Urinary bladder (tissue), 4 donors: ENCODE measurements around the gene GPR150. TPM values are rescaled to one million over a fixed set of nuclear protein-coding genes. Genes with fewer than 3 reads are reported as not detected.

Experiments
- DNase-seq: peaks from one replicate; pipeline ENCODE4 v3.0.0-alpha.2; 2015; ENCODE audit errors: extremely low spot score
- H3K27ac ChIP-seq: one replicate; pipeline ENCODE4 v1.5.1; 2013; ENCODE audit warnings: low read depth, mild to moderate bottlenecking, moderate library complexity
- H3K36me3 ChIP-seq: one replicate; pipeline ENCODE4 v1.6.1; 2013; ENCODE audit warnings: mild to moderate bottlenecking, moderate library complexity; ENCODE audit not compliant: insufficient read depth
- H3K4me1 ChIP-seq: one replicate; pipeline ENCODE4 v1.6.1; 2013; ENCODE audit warnings: mild to moderate bottlenecking, moderate library complexity; ENCODE audit not compliant: insufficient read depth
- H3K4me3 ChIP-seq: one replicate; pipeline ENCODE4 v1.5.1; 2013; ENCODE audit warnings: low read depth, low read length
- WGBS: extraction: QIAGEN DNeasy Blood & Tissue Kit; methylation state at CpG from one replicate; pipeline ENCODE4 v1.1.7; 2013; 5-methylcytosine and 5-hydroxymethylcytosine counted together
- polyA plus RNA-seq: library from polyadenylated mRNA; stranded (reverse); fragments of 200-250 nt; gene quantifications from one replicate; pipeline ENCODE4 v1.2.3, GENCODE V29; 2013
- total RNA-seq: library from RNA; depleted of rRNA; stranded (reverse); fragments of >200 nt; gene quantifications from one replicate; pipeline ENCODE4 v1.2.3, GENCODE V29; 2014
- donor health status: healthy with polysubstance abuse.
- donor health status: healthy.

Gene GPR150
- total and polyA plus RNA-seq, 2 donors: 0.73 TPM; not detected in 1

DNA sequence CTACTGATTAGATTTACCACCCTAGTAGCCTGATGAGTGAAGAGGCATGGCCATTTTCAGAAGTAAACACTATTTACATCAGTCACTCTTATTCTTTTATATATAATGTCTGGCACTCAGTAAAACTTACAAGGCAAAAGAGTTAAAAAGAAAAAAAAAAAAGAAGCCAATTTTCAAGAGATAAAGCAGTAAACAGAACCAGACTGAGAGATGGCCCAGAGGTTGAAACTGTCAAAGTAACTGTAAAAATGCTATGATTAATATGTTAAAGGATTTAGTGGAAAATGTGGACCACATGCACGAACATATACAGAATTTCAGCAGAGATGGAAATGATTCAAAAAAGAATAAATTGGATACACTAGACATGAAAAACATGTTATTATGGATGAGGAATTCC lies 6.4 kb upstream of the GPR150 start:
- 71% methylated on average over 1 of the region's 1 CpG for WGBS
- no peaks in the 10 kb centered on the region for H3K4me1 ChIP-seq
- no peak overlapping the region for H3K27ac ChIP-seq
- no peak for DNase-seq
- H3K4me3 ChIP-seq: no peak overlapping the region
- no peaks in the 10 kb centered on the region for H3K36me3 ChIP-seq

GRCh38 chr5:95615164-95615467 lies 4.8 kb upstream of the GPR150 start:
- 95% methylated on average over 1 of the region's 1 CpG for WGBS
- no peaks in the 10 kb centered on the region for H3K4me1 ChIP-seq
- H3K36me3 ChIP-seq: no peaks in the 10 kb centered on the region
- H3K4me3 ChIP-seq: no peak overlapping the region
- DNase-seq: no peak
- no peak overlapping the region for H3K27ac ChIP-seq

GRCh38 chr5:95617057-95617456 lies 2.8 kb upstream of the GPR150 start:
- Histone ChIP-seq H3K4me1 (no peaks in the 10 kb centered on the region), H3K4me3 (no peak overlapping the region), H3K36me3 (no peaks in the 10 kb centered on the region), H3K27ac (no peak overlapping the region)
- 82% methylated on average over 5 of the region's 5 CpGs for WGBS
- DNase-seq: no peak

DNA sequence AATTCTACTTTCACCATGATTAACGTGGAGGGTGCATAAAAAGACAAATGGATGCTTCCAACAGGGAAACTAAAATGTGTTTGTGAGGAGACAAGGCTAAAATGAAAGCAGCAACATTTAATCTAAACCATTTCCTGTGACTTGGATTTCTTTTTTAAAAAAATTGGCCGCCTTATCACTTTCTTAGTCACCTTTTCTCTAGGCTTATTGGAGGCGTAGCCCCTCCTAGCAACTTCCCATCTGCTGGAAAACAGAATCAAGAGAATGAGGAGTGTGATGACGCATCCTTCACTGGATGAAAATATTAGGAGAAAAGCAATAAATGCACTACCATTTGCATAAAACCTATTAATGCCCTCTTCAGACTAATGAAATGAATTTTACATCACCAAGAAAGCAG lies 791 bp upstream of the GPR150 start:
- no peaks in the 10 kb centered on the region for H3K4me1 ChIP-seq
- no peak overlapping the region for H3K4me3 ChIP-seq
- H3K36me3 ChIP-seq: no peaks in the 10 kb centered on the region
- DNase-seq: no peak
- 85% methylated on average over 4 of the region's 4 CpGs for WGBS
- no peak overlapping the region for H3K27ac ChIP-seq

DNA sequence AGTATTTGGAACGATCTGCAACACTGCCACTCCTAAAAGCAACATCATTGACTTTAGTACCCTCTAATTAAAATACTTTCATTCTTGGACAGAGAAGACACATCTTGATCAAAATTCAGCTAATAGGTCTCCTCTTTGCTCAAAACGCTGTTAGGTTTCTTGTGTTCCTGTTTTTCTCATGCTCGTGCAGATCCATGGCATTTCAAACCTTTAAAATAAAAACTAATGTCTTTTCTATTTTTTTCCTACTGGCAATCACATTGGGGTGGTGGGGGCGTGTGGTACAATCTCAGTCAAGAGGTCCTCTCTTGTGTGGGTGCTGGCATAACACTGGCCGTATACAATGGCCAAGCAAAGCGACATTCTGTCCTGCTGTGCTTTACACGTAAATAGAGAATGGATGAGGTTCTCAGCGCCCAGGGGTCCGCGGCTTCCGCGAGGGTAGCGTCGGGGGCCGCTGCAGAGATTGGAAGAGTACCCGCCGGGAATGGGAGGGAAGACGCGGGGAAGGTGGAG lies 315 bp upstream of the GPR150 start:
- no peak for DNase-seq
- Histone ChIP-seq H3K4me1 (no peaks in the 10 kb centered on the region), H3K27ac (no peak overlapping the region), H3K36me3 (no peaks in the 10 kb centered on the region), H3K4me3 (peak overlapping the region; percentile 49)
- WGBS: 17% methylated on average over 19 of the region's 19 CpGs

GRCh38 chr5:95620870-95621838 lies 1.3 kb downstream of the GPR150 start:
- WGBS: 2% methylated on average over 92 of the region's 92 CpGs
- DNase-seq: no peak
- H3K27ac ChIP-seq: no peak overlapping the region
- no peaks in the 10 kb centered on the region for H3K4me1 ChIP-seq
- peak overlapping the region; percentile 49 for H3K4me3 ChIP-seq
- H3K36me3 ChIP-seq: no peaks in the 10 kb centered on the region

GRCh38 chr5:95621839-95622629 lies 2.1 kb downstream of the GPR150 start:
- no peak overlapping the region for H3K4me3 ChIP-seq

GRCh38 chr5:95623706-95624105 lies 3.8 kb downstream of the GPR150 start:
- H3K4me3 ChIP-seq: no peak overlapping the region
- WGBS: 96% methylated on average over 5 of the region's 5 CpGs
- H3K36me3 ChIP-seq: no peaks in the 10 kb centered on the region
- DNase-seq: no peak
- no peak overlapping the region for H3K27ac ChIP-seq
- H3K4me1 ChIP-seq: no peaks in the 10 kb centered on the region

More at GRCh38 chr5:95621839-95622629, 2.1 kb downstream of the GPR150 start:
- Histone ChIP-seq H3K36me3 (no peaks in the 10 kb centered on the region), H3K27ac (no peak overlapping the region), H3K4me1 (no peaks in the 10 kb centered on the region)
- DNase-seq: no peak
- WGBS: 66% methylated on average over 8 of the region's 8 CpGs

- WGBS: over 99% methylated on average over 2 of the region's 2 CpGs
- Histone ChIP-seq H3K4me3 (no peak overlapping the region), H3K4me1 (no peaks in the 10 kb centered on the region), H3K36me3 (no peaks in the 10 kb centered on the region), H3K27ac (no peak overlapping the region)
- no peak for DNase-seq
Measured at GRCh38 chr5:95624368-95624767, 4.5 kb downstream of the GPR150 start.

DNA sequence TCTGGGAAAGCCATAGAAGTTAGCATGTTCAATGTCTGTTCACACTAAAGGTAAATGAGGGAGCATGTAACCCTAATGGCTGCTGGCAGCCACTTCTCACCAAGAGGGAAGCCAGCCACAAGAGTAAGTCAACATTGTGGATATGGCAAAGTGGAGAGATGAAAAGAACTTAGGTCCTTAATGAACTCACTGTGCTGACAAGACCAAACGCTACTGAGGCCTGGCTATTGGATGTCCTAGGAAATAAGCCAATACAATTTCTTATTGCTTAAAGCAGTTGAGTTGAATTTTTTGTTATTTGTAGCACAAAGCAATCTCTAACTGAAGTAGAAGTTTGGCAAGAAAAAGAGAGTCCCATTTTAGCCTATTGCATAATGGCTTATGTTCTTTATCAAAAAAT lies 6.8 kb downstream of the GPR150 start:
- H3K36me3 ChIP-seq: no peaks in the 10 kb centered on the region
- no peaks in the 10 kb centered on the region for H3K4me1 ChIP-seq
- H3K27ac ChIP-seq: no peak overlapping the region
- WGBS: 84% methylated on average over 1 of the region's 1 CpG
- no peak for DNase-seq
- H3K4me3 ChIP-seq: no peak overlapping the region

GRCh38 chr5:95627971-95628810 lies 8.3 kb downstream of the GPR150 start:
- WGBS: 83% methylated on average over 4 of the region's 4 CpGs

DNA sequence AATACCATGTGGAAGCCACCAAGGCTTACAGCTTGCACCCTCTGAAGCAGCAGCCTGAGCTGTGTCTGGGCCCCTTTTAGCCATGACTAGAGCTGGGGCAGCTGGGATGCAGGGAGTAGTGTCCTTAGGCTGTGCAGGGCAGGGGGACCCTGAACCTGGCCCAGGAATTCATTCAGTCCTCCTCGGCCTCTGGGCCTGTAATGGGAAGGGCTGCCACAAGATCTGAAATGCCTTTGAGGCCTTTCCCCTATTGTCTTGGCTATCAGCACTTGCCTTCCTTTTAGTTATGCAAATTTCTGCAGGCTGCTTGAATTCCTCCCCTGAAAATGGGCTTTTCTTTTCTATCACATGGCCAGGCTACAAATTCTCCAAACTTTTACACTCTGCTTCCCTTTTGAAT lies 9.0 kb downstream of the GPR150 start:
- WGBS: 74% methylated on average over 1 of the region's 1 CpG

More at GRCh38 chr5:95627971-95628810, 8.3 kb downstream of the GPR150 start:
- Histone ChIP-seq H3K4me1 (no peaks in the 10 kb centered on the region), H3K36me3 (no peaks in the 10 kb centered on the region), H3K4me3 (no peak overlapping the region), H3K27ac (no peak overlapping the region)
- no peak for DNase-seq

DNA sequence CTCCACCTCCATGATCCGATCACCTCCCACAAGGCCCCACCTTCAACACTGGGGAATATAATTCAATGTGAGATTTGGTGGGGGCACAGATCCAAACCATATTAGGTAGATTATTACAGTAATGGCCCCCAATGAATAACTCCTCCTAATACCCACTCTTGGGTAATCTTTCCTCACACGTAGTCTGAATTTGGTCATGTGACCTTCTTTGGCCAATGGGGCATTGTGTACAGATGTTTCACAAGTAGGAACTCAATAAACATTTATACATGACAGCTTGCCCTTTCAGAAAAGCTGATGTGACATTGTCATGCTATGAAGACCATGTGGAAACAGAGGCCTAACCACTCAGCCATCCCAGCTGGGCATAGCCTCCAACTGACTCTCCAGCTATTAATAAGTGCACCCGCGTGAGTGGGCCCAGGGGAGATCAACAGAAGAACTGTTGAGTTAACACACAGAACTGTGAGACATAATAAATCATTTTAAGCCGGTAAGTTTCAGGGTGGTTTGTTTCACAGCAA lies 10.6 kb downstream of the GPR150 start:
- Histone ChIP-seq H3K27ac (no peak overlapping the region), H3K36me3 (no peaks in the 10 kb centered on the region), H3K4me1 (no peaks in the 10 kb centered on the region), H3K4me3 (no peak overlapping the region)
- no peak for DNase-seq
- 96% methylated on average over 5 of the region's 5 CpGs for WGBS

More for the DNA sequence above, 9.0 kb downstream of the GPR150 start:
- no peak for DNase-seq
- Histone ChIP-seq H3K4me1 (no peaks in the 10 kb centered on the region), H3K36me3 (no peaks in the 10 kb centered on the region), H3K27ac (no peak overlapping the region), H3K4me3 (no peak overlapping the region)
